CD4-positive, alpha-beta T cell (primary cell): ENCODE results near the gene SCN1A. TPM values are rescaled to one million over a fixed set of nuclear protein-coding genes. Genes with fewer than 3 reads are reported as not detected.

Experiments
- ATAC-seq: fragments of 200-7000 bp; cut with Tn5 transposase; one replicate; pipeline ENCODE4 v1.10.0; 2022; ENCODE audit warnings: mild to moderate bottlenecking; ENCODE audit not compliant: poor library complexity
- CTCF ChIA-PET: fragments of 350-600 bp; sonication (Branson Sonifier 250); formaldehyde crosslinking; loops from one replicate; lab custom pipeline; 2021; ENCODE audit warnings: antibody characterized with exemption, inconsistent platforms; lab: Charles Lee
- POLR2A ChIA-PET: fragments of 350-600 bp; sonication (Branson Sonifier 250); formaldehyde crosslinking; loops from one replicate; lab custom pipeline; 2021; ENCODE audit warnings: antibody characterized with exemption, inconsistent platforms; lab: Charles Lee
- DNase-seq, 14 experiments: peaks; one replicate each; pipeline ENCODE4 v3.0.0-alpha.2; 2013 to 2020; ENCODE audit warnings: mixed read lengths in 2 of 14
- H3K27ac ChIP-seq, 2 donors: one replicate each; pipeline versions ENCODE4 v1.5.1 to v1.7.0; 2013; ENCODE audit warnings: low read length in 2 of 2, low read depth in 1 of 2, mild to moderate bottlenecking in 1 of 2
- H3K27me3 ChIP-seq, 2 experiments: 1 replicate in 1 of 2; 2 replicates in 1 of 2; pipeline versions ENCODE4 v1.6.1 to v1.7.0; 2013; ENCODE audit warnings: low read length in 2 of 2, control low read depth in 1 of 2, mild to moderate bottlenecking in 1 of 2, moderate library complexity in 1 of 2; ENCODE audit not compliant: insufficient read depth in 2 of 2, control insufficient read depth in 1 of 2
- H3K36me3 ChIP-seq: one replicate; pipeline ENCODE4 v1.6.1; 2013; ENCODE audit warnings: low read length, control low read depth; ENCODE audit not compliant: insufficient read depth
- H3K4me1 ChIP-seq: one replicate; pipeline ENCODE4 v1.6.1; 2013; ENCODE audit warnings: low read length, control low read depth; ENCODE audit not compliant: insufficient read depth
- H3K4me3 ChIP-seq: one replicate; pipeline ENCODE4 v1.5.1; 2013; ENCODE audit warnings: mild to moderate bottlenecking, low read length, moderate library complexity
- H3K9me3 ChIP-seq, 2 experiments: 1 replicate in 1 of 2; 2 replicates in 1 of 2; pipeline versions ENCODE4 v1.6.1 to v1.7.0; 2013; ENCODE audit warnings: low read length in 2 of 2, mild to moderate bottlenecking in 2 of 2, control low read depth in 1 of 2, moderate library complexity in 1 of 2; ENCODE audit not compliant: control insufficient read depth in 1 of 2, insufficient read depth in 1 of 2
- H3K27ac Mint-ChIP-seq: one replicate; pipeline ENCODE4 v1.8.0; 2020; ENCODE audit warnings: mixed read lengths
- H3K27me3 Mint-ChIP-seq: one replicate; pipeline ENCODE4 v1.8.0; 2021; ENCODE audit warnings: mixed read lengths
- H3K36me3 Mint-ChIP-seq: one replicate; pipeline ENCODE4 v1.8.0; 2021; ENCODE audit warnings: low read depth, mixed read lengths
- H3K4me1 Mint-ChIP-seq: one replicate; pipeline ENCODE4 v1.8.0; 2021; ENCODE audit warnings: low read depth, mixed read lengths
- H3K4me3 Mint-ChIP-seq: one replicate; pipeline ENCODE4 v1.8.0; 2020; ENCODE audit warnings: mild to moderate bottlenecking, mixed read lengths
- H3K9me3 Mint-ChIP-seq: one replicate; pipeline ENCODE4 v1.8.0; 2020; ENCODE audit warnings: mixed read lengths
- intact Hi-C, 2 experiments: fragments of 100-400 bp; cut with DNase I in 1 of 2; cut with micrococcal nuclease in 1 of 2; formaldehyde crosslinking; loops; one replicate each; pipeline versions ENCODE4 v1.15.1 to v1.9.0; 2023 to 2025; cut with DNase I, micrococcal nuclease
- total RNA-seq, 174 experiments: library from RNA in 2 of 174; stranded (reverse) in 2 of 174; gene quantifications; one replicate each; pipeline ENCODE4 v1.2.3 and lab custom pipeline; 2021 to 2026
- TF ChIP-seq, protein P1 (sequence below): fragments of 200-600 bp; IDR thresholded peaks from one replicate; pipeline ENCODE4 v1.8.0; 2022; ENCODE audit warnings: antibody characterized with exemption, mild to moderate bottlenecking

The SCN1A gene
- total RNA-seq, 2 experiments from 2014 or later, result not detected

DNA sequence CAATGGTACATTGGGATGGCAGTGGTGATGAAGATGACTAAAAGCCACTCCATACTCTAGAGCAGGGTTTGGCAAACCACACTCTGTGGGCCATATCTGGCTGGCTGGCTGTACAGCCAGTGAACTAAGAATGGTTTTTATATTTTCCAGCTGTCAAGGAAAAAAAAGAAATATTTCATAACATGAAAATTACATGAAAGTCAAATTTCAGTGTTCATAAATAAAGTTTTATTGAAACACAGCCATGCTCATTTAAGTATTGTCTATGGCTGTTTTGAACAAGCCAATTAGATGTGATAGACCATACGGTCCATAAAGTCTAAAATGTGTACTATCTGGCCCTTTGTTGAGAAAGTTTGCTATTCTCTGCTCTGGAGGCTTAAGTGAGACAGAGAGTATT is 175.7 kb downstream of the SCN1A start:
- Histone ChIP-seq H3K27ac (no peak overlapping the region), H3K4me1 (peaks cover 25% of the 10 kb centered on the region), H3K36me3 (peaks cover 7% of the 10 kb centered on the region), H3K9me3 (no peaks in the 10 kb centered on the region), H3K27me3 (no peaks in the 10 kb centered on the region), H3K4me3 (no peak overlapping the region)
- no peaks in the 10 kb centered on the region for H3K9me3 Mint-ChIP-seq
- H3K27ac Mint-ChIP-seq, result no peak overlapping the region
- peaks cover 21% of the 10 kb centered on the region for H3K36me3 Mint-ChIP-seq
- intact Hi-C loops, result loop anchor here (5.0 kb wide), 2 partner anchors 175 to 660 kb away; partner anchors contain the start of gene SCN1A (in 1 of the 2)
- DNase-seq (no peak), ATAC-seq (no peak)
- no peaks in the 10 kb centered on the region for H3K27me3 Mint-ChIP-seq
- peaks cover 24% of the 10 kb centered on the region for H3K4me1 Mint-ChIP-seq
- H3K4me3 Mint-ChIP-seq, result no peak overlapping the region
- ChIA-PET POLR2A (interaction anchor here (1.9 kb wide), 1 partner anchor 78 kb away, joined by 10 read pairs; no protein-coding TSS in a partner anchor), CTCF (interaction anchor here (1.9 kb wide), 1 partner anchor 176 kb away, joined by 4 read pairs; the partner anchor contains the start of gene SCN1A)
- TF ChIP-seq, protein P1, sequence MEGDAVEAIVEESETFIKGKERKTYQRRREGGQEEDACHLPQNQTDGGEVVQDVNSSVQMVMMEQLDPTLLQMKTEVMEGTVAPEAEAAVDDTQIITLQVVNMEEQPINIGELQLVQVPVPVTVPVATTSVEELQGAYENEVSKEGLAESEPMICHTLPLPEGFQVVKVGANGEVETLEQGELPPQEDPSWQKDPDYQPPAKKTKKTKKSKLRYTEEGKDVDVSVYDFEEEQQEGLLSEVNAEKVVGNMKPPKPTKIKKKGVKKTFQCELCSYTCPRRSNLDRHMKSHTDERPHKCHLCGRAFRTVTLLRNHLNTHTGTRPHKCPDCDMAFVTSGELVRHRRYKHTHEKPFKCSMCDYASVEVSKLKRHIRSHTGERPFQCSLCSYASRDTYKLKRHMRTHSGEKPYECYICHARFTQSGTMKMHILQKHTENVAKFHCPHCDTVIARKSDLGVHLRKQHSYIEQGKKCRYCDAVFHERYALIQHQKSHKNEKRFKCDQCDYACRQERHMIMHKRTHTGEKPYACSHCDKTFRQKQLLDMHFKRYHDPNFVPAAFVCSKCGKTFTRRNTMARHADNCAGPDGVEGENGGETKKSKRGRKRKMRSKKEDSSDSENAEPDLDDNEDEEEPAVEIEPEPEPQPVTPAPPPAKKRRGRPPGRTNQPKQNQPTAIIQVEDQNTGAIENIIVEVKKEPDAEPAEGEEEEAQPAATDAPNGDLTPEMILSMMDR, result no peak

DNA sequence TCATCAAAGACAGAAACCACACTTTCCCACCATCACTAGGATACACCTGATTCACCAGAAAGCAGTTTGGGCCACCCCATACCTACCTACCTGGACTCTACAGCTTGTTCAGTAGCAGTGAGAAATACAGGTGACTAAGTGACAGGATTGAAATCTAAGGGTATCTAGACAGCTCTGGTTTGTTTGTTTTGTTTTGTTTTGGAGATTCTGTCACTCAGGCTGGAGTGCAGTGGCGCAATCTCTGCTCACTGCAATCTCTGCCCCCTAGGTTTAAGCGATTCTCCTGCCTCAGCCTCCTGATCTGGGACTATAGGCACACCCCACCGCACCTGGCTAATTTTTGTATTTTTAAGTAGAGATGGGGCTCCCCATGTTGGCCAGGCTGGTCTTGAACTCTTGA is 177.4 kb downstream of the SCN1A start:
- Histone ChIP-seq H3K27me3 (no peaks in the 10 kb centered on the region), H3K4me3 (no peak overlapping the region), H3K9me3 (no peaks in the 10 kb centered on the region), H3K36me3 (peaks cover 8% of the 10 kb centered on the region), H3K27ac (no peak overlapping the region), H3K4me1 (peaks cover 25% of the 10 kb centered on the region)
- Mint-ChIP-seq H3K36me3 (peaks cover 23% of the 10 kb centered on the region), H3K27ac (no peak overlapping the region), H3K4me3 (no peak overlapping the region), H3K9me3 (no peaks in the 10 kb centered on the region), H3K4me1 (peaks cover 20% of the 10 kb centered on the region), H3K27me3 (no peaks in the 10 kb centered on the region)
- ATAC-seq (no peak), DNase-seq (no peak)
- TF ChIP-seq, protein P1, result no peak
- POLR2A ChIA-PET, result interaction anchor here (0.9 kb wide), 1 partner anchor 11 kb away, joined by 3 read pairs; no protein-coding TSS in a partner anchor
- intact Hi-C loops, result loop anchor here (5.0 kb wide), 2 partner anchors 177 to 658 kb away; partner anchors contain the start of gene SCN1A (in 1 of the 2)
- CTCF ChIA-PET, result no interaction called here

DNA sequence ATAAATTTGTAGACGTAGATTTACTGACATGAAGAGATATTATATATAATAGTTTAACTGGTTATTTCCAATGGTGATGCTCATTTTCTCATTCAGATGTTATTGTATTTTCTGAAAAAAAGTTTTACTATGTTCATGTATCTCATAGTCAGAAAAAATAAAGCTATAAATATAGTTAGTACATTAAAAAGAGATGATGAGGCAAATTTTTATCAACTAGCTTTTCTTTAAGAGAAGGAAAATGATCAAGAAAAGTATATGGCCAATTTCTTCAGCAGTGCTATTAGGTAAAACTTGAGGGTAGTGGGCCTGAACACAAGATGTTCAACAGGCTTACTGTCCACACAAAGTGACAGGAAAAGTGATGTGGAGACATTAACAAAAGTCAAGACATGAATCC is 186.0 kb downstream of the SCN1A start:
- no peaks in the 10 kb centered on the region for H3K9me3 Mint-ChIP-seq
- Histone ChIP-seq H3K9me3 (no peaks in the 10 kb centered on the region), H3K4me1 (no peaks in the 10 kb centered on the region), H3K4me3 (no peak overlapping the region), H3K27me3 (no peaks in the 10 kb centered on the region), H3K36me3 (peaks cover 52% of the 10 kb centered on the region), H3K27ac (no peak overlapping the region)
- peaks cover 13% of the 10 kb centered on the region for H3K4me1 Mint-ChIP-seq
- TF ChIP-seq, protein P1, result no peak
- no peak overlapping the region for H3K4me3 Mint-ChIP-seq
- no peak for DNase-seq
- H3K27me3 Mint-ChIP-seq, result no peaks in the 10 kb centered on the region
- ChIA-PET CTCF (no interaction called here), POLR2A (no interaction called here)
- no peak overlapping the region for H3K27ac Mint-ChIP-seq
- intact Hi-C loops, result no loop called here
- H3K36me3 Mint-ChIP-seq, result peaks cover 84% of the 10 kb centered on the region
- no peak for ATAC-seq
